Measurements from ENCODE around the gene MFN2. TPM values are rescaled to one million over a fixed set of nuclear protein-coding genes. Genes with fewer than 3 reads are reported as not detected.
A peak's percentile ranks its signal among the peaks of the same experiment; 100 is the strongest.

The MFN2 gene
- total and polyA plus RNA-seq, 9 of the 15 experiments (the other 6 are each of a cell fraction or from before 2014, with no cell fraction given) = 10.5 to 158 (median 87.1) TPM

DNA sequence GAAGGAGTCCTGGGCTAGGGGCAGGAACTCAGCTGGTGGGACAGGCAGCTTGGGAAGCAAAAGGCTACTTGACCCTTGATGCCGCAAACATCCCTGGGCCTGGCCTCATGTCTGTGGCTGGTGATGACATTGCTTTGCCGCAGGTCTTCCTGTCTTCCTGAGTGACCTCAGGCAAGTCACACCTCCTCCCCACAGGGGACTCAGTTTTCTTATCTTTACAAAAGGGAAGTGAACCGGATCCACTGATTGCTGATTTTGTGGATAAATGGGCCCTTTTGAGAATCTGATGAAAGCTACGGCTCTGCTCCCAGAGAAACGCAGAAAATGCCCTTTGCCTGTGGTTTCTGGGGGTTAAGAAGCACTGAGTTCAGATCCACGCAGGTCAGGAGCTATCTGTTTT, 25.0 kb upstream of the MFN2 start:
- DNase-seq (ENCODE audit: extremely low read depth in 1 of 4, low spot score in 3 of 4) (peak in 2 of 4 experiments; percentile 36 to 63), ATAC-seq (peak; percentile 83), FAIRE-seq (peak; percentile 49)
- ChIA-PET CTCF (ENCODE audit: low intra/inter-chr PET ratio) (no interaction called here), POLR2A (interaction anchor here (0.6 to 15.9 kb wide), 5 partner anchors 10 to 1956 kb away, joined by 3 to 112 read pairs (median 3); no protein-coding TSS in a partner anchor)
- no peaks in the 10 kb centered on the region for H3K9me1 ChIP-seq (ENCODE audit: control insufficient read depth, insufficient read depth, low read length)
- peaks cover 7 to 13% of the 10 kb centered on the region in 2 experiments; a peak in 4 of 5 replicates for H3K4me1 ChIP-seq (replicated peaks in 1 of 2; ENCODE audit: control insufficient read depth in 2 of 2, insufficient read depth in 2 of 2, low read length in 2 of 2)
- H3K9ac ChIP-seq (ENCODE audit: insufficient read depth in 1 of 2, low read depth in 2 of 2, low read length in 2 of 2) = peak overlapping the region in 1 of 2 experiments; percentile 75; a peak in 2 of 4 replicates
- WGBS (ENCODE audit: insufficient coverage, low coverage, missing lambda C conversion rate) = 12% methylated on average over 6 of the region's 6 CpGs
- no peak overlapping the region for H3K4me2 ChIP-seq (ENCODE audit: insufficient read depth, low read length)
- no peaks in the 10 kb centered on the region for H3K79me2 ChIP-seq (ENCODE audit: control insufficient read depth, insufficient read depth, low read length)
- no TSS peak for BruUV-seq (replicated peaks)
- H3K27me3 ChIP-seq (ENCODE audit: control insufficient read depth in 2 of 2, insufficient read depth in 2 of 2, low read length in 2 of 2) = no peaks in the 10 kb centered on the region
- H2AFZ ChIP-seq (ENCODE audit: low read depth, low read length) = no peak overlapping the region
- H3K36me3 ChIP-seq (ENCODE audit: control insufficient read depth, insufficient read depth, low read length) = peaks cover 73% of the 10 kb centered on the region; the same call in 2 of the 3 replicates
- H4K20me1 ChIP-seq (replicated peaks; ENCODE audit: control insufficient read depth, insufficient read depth, low read length) = peaks cover 4% of the 10 kb centered on the region; the same call in 1 of the 2 replicates
- H3K4me3 ChIP-seq = no peak overlapping the region
- H3K27ac ChIP-seq (ENCODE audit: extremely low read depth, low read depth, low read length) = 0 out of 3 replicates have a peak overlapping the region, but pooled peaks have one; percentile 1
- in situ Hi-C loops (cut with MboI) = no loop called here
- H3K9me3 ChIP-seq (replicated peaks; ENCODE audit: control insufficient read depth, insufficient read depth, low read depth, low read length) = no peaks in the 10 kb centered on the region
- intact Hi-C loops (cut with micrococcal nuclease) = no loop called here
- TF ChIP-seq SMAD3 (CRISPR knock-in tag; conservative IDR thresholded peaks at IDR 0.05) (no peak), ZNF764 (CRISPR knock-in tag; IDR thresholded peaks at IDR 0.05; ENCODE audit: low read depth) (no peak), MYC (IDR thresholded peaks at IDR 0.05; ENCODE audit: low read depth, low read length) (peak; percentile 77), MYC (CRISPR knock-in tag; IDR thresholded peaks at IDR 0.05; ENCODE audit: borderline replicate concordance, low read depth) (no peak), NR2C2 (CRISPR knock-in tag; IDR thresholded peaks at IDR 0.05) (peak; percentile 74; the same call in 1 of the 2 replicates), NR2C2 (tag; IDR thresholded peaks at IDR 0.05) (peak; percentile 93), CEBPG (CRISPR knock-in tag; IDR thresholded peaks at IDR 0.05) (peak; percentile 30; the same call in 1 of the 2 replicates), CEBPG (tag; conservative IDR thresholded peaks at IDR 0.05 in 1 of 2, IDR thresholded peaks at IDR 0.05 in 1 of 2) (peak; percentile 36 to 76; a peak in 2 of 4 replicates), L3MBTL2 (IDR thresholded peaks at IDR 0.05) (peak; percentile 55; the same call in 1 of the 2 replicates), FOSL1 (tag; conservative IDR thresholded peaks at IDR 0.05) (peak; percentile 57), HNRNPK (IDR thresholded peaks at IDR 0.05; ENCODE audit: low read depth, low read length, poor library complexity, severe bottlenecking) (no peak), ZZZ3 (IDR thresholded peaks at IDR 0.05) (no peak), CREM (IDR thresholded peaks at IDR 0.05; ENCODE audit: low read depth) (peak; percentile 62), CBFA2T3 (IDR thresholded peaks at IDR 0.05) (peak; percentile 31; the same call in 1 of the 2 replicates), TEAD1 (CRISPR knock-in tag; IDR thresholded peaks at IDR 0.05) (no peak)
- TF ChIP-seq, protein P1, sequence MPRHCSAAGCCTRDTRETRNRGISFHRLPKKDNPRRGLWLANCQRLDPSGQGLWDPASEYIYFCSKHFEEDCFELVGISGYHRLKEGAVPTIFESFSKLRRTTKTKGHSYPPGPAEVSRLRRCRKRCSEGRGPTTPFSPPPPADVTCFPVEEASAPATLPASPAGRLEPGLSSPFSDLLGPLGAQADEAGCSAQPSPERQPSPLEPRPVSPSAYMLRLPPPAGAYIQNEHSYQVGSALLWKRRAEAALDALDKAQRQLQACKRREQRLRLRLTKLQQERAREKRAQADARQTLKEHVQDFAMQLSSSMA (CRISPR knock-in tag; IDR thresholded peaks at IDR 0.05) = 0 out of 2 replicates have a peak, but pooled peaks have one; percentile 15
- TF ChIP-seq, protein P2, sequence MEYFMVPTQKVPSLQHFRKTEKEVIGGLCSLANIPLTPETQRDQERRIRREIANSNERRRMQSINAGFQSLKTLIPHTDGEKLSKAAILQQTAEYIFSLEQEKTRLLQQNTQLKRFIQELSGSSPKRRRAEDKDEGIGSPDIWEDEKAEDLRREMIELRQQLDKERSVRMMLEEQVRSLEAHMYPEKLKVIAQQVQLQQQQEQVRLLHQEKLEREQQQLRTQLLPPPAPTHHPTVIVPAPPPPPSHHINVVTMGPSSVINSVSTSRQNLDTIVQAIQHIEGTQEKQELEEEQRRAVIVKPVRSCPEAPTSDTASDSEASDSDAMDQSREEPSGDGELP (CRISPR knock-in tag; IDR thresholded peaks at IDR 0.05; ENCODE audit: borderline replicate concordance) = peak; percentile 43; the same call in 1 of the 2 replicates
- TF ChIP-seq, protein P3, sequence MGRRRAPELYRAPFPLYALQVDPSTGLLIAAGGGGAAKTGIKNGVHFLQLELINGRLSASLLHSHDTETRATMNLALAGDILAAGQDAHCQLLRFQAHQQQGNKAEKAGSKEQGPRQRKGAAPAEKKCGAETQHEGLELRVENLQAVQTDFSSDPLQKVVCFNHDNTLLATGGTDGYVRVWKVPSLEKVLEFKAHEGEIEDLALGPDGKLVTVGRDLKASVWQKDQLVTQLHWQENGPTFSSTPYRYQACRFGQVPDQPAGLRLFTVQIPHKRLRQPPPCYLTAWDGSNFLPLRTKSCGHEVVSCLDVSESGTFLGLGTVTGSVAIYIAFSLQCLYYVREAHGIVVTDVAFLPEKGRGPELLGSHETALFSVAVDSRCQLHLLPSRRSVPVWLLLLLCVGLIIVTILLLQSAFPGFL (CRISPR knock-in tag; IDR thresholded peaks at IDR 0.05) = no peak
- TF ChIP-seq, protein P4, sequence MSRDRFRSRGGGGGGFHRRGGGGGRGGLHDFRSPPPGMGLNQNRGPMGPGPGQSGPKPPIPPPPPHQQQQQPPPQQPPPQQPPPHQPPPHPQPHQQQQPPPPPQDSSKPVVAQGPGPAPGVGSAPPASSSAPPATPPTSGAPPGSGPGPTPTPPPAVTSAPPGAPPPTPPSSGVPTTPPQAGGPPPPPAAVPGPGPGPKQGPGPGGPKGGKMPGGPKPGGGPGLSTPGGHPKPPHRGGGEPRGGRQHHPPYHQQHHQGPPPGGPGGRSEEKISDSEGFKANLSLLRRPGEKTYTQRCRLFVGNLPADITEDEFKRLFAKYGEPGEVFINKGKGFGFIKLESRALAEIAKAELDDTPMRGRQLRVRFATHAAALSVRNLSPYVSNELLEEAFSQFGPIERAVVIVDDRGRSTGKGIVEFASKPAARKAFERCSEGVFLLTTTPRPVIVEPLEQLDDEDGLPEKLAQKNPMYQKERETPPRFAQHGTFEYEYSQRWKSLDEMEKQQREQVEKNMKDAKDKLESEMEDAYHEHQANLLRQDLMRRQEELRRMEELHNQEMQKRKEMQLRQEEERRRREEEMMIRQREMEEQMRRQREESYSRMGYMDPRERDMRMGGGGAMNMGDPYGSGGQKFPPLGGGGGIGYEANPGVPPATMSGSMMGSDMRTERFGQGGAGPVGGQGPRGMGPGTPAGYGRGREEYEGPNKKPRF (IDR thresholded peaks at IDR 0.05; ENCODE audit: low read depth, low read length) = no peak
